NCI-H526 (cell line): ENCODE measurements around the gene ZYG11A.

Experiments used
- DNase-seq, 2 experiments: peaks; one replicate each; lab custom pipeline; 2025; lab: John Stamatoyannopoulos, UW

The ZYG11A gene

DNA sequence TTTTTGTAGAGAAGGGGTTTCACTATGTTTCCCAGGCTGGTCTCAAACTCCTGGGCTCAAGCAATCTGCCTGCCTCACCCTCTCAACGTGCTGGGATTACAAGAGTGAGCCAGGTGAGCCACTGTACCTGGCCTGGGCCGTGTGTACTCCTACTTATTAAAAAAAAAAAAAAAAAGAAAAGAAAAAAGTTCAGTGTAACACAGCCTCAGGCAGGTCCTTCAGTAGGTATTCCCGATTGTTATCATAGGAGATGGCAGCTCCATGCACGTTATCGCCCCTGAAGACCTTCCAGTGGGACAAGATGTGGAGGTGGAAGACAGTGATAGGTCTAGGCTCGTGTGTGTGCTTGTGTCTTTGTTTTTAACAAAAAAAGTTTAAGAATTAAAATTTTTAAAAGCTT lies 75.6 kb downstream of the ZYG11A start:
- DNase-seq = no peak

- DNase-seq = no peak
Observed at GRCh38 chr1:52919051-52919722, 76.6 kb downstream of the ZYG11A start.

- no peak for DNase-seq
Observed at GRCh38 chr1:52919723-52920483, 77.3 kb downstream of the ZYG11A start.

DNA sequence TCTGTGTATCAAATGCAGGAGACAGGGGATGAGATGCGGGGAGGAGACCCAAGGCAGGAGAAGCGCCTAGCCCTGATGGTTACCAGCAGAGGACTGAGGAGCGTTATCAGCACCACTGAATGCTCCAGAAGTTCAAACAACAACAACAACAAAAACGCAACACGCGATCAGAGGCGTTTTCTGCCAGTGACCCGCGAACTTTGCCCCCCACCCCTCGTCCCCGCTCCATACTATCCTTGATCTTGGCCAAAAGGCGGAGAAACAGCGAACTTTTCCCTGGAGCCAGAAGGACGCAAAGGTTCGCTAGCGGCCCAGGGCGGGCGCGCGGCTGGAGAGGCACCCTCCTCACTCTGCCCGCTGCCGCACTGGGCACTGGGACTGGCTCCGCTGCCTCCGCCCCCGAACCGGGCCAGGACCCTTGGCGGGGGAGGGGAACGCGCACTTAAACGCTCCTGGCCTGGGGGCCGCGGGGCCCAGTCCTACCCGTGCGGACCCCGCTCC lies 78.3 kb downstream of the ZYG11A start:
- peak in 1 of 2 experiments; percentile 10 for DNase-seq

DNA sequence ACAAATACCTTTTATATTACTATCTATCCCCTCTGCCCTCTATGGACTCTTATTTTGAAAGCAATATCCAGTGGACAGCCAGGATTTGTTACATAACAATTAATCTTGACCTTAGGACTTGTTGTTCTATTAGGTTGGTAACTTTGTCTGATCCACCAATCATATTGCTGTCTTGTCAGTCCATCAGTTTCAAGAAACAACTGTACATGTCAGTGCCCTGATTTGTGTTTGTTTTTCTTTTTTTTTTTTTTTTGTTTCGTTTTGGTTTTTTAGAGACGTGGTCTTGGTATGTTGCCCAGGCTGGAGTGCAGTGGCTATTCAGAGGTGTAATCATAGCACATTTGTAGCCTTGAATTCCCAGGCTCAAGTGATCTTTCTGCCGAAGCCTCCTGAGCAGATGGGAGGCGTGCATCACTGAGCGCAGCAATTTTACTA lies 83.0 kb downstream of the ZYG11A start:
- DNase-seq = no peak

GRCh38 chr1:52926864-52927211 lies 84.3 kb downstream of the ZYG11A start:
- no peak for DNase-seq

GRCh38 chr1:52927212-52928014 lies 84.9 kb downstream of the ZYG11A start, which contains the start of gene SCP2:
SCP2 (plus strand) TSS chr1:52927276; CDS start chr1:52927397, 121 bp downstream.
- peak; percentile 24 to 88 for DNase-seq

GRCh38 chr1:52928015-52928404 lies 85.5 kb downstream of the ZYG11A start:
- DNase-seq = peak; percentile 18 to 75

DNA sequence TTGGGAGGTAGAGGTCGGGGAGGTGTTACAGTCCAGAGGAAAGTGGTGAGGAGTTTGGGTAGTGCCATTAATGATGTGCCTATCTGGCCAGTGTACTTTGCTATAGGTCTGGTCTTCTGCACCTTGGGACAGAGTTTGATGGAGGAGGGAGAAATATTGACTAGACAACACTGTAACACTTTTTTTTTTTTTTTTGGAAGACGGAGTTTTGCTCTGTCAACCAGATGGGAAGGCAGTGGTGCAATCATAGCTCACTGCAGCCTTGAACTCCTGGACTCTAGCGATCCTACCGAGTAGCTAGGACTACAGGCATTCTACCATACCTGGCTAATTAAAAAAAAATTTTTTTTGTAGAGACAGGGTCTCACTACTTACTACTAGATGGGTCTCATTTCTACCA lies 86.5 kb downstream of the ZYG11A start:
- no peak for DNase-seq

DNA sequence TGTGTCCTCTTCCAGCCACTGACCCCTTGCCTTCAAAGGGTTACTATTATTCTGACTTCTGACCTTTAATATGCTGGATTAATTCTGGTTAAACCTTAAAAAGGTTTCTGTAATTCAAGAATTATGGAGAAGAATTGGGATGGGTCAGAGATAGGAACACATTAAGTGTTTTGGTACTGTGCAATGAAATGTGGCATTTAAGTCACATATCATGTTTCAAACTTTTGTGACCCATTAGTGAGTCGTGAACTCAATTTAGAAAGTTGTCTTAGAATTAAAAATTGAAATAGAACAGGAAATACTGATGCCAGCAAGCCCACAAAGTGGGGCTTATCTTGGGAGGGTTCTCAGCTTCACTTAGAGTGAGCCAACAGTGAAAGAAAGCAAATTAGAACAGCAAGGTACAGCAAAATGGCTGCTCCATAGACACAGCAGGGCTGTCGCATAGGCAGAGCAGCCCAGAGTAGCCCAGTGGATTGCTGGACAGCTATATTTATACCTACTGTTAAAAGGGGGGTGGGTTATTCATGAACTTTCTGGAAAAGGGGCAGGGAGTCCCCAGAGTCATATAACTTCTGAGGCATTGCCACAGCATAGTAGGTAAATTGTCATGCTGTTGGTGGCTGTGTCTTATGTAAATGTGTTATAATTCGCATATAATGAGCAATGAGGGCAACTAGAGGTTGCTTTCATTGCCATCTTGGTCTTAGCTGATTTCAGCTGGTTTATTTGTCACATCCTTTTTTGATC lies 95.0 kb downstream of the ZYG11A start:
- DNase-seq = no peak

GRCh38 chr1:52938183-52938451 lies 95.6 kb downstream of the ZYG11A start:
- DNase-seq = no peak

DNA sequence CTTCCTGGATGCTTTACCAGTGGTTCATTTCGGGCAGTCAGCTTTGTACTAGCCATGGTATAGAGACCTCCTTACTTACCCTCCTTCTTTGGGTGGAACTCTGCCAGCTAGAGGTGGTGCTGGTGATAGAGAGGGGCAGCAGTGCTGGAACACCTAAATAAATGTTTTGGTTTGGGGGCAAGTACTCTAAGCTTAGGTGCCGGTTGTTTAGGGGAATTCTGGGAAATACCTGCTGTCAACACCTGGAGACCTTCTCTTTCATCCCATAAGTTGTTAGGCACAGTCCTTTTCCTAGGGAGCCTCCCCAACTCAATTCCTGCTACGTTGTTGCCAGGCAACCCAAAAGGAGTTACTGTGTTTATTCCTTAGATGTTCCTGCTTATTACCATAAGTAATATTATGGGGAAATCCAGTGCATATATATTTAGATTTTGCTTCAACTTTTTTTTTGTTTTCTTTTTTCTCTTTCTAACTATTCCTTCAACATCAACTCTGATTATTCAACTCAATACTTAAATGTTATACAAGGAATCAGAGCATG lies 101.4 kb downstream of the ZYG11A start:
- DNase-seq = no peak

- DNase-seq = no peak
Observed at GRCh38 chr1:52944566-52944965, 102.0 kb downstream of the ZYG11A start.
